Measurements from ENCODE around the gene ACYP2.

- TF ChIP-seq, protein P1, sequence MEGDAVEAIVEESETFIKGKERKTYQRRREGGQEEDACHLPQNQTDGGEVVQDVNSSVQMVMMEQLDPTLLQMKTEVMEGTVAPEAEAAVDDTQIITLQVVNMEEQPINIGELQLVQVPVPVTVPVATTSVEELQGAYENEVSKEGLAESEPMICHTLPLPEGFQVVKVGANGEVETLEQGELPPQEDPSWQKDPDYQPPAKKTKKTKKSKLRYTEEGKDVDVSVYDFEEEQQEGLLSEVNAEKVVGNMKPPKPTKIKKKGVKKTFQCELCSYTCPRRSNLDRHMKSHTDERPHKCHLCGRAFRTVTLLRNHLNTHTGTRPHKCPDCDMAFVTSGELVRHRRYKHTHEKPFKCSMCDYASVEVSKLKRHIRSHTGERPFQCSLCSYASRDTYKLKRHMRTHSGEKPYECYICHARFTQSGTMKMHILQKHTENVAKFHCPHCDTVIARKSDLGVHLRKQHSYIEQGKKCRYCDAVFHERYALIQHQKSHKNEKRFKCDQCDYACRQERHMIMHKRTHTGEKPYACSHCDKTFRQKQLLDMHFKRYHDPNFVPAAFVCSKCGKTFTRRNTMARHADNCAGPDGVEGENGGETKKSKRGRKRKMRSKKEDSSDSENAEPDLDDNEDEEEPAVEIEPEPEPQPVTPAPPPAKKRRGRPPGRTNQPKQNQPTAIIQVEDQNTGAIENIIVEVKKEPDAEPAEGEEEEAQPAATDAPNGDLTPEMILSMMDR (IDR thresholded peaks at IDR 0.05), result no peak
- TF ChIP-seq EZH2 (IDR thresholded peaks at IDR 0.05; ENCODE audit: borderline replicate concordance, insufficient read depth, low read depth, low read length, poor library complexity, severe bottlenecking), result no peak
These were observed 46.4 kb downstream of the ACYP2 start for GRCh38 chr2:54161660-54162424.
